Measurements from ENCODE around the gene MINK1. TPM values are rescaled to one million over a fixed set of nuclear protein-coding genes. Genes with fewer than 3 reads are reported as not detected.
"Not testable (repeated sequence)": the region's sequence is repeated elsewhere in the genome, so short reads cannot be mapped to it uniquely, and the experiment has no call there.

Gene MINK1
- total RNA-seq, 4 donors from 2014 or later = 128 to 406 (median 181) TPM

DNA sequence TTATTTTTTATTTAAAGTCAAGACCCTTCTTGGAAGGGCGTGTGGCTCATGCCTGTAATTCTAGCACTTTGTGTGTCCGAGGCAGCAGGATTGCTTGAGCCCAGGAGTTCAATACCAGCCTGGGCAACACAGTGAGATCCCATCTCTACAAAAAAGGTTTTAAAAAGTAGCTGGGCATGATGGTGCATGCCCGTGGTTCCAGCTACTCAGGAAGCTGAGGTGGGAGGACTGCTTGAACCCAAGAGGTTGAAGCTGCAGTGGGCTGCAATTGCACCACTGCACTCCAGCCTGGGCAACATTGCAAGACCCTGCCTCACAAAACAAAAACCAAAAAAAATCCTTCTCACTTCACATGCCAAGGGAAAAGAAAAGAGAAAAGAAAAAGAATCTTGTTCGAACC is 29.6 kb downstream of the MINK1 start:
- TF ChIP-seq POLR2AphosphoS5 (IDR thresholded peaks at IDR 0.05) = no peak
- TF ChIP-seq POLR2A (IDR thresholded peaks at IDR 0.05) = no peak
- no peak for TF ChIP-seq CTCF (IDR thresholded peaks at IDR 0.05)
- no peak for TF ChIP-seq EP300 (IDR thresholded peaks at IDR 0.05; ENCODE audit: low read depth)
- Histone ChIP-seq H3K9me3 (no peaks in the 10 kb centered on the region), H3K27ac (no peak overlapping the region), H3K27me3 (no peaks in the 10 kb centered on the region), H3K4me3 (no peak overlapping the region), H3K36me3 (no peaks in the 10 kb centered on the region), H3K4me1 (peaks cover 0 to 19% (median 10%) of the 10 kb centered on the region in 4 donors)
- WGBS, 2 donors (ENCODE audit: low coverage in 1 of 2) = 93% methylated on average over 4 of the region's 4 CpGs; no CpG with 5 or more reads in 1 of the 2 donors
- intact Hi-C loops (cut with DNase I; ENCODE audit: low total_unique reads) = no loop called here
- in situ Hi-C loops (cut with MboI; ENCODE audit: low pct_ligation_motif_present in 1 of 4, low pct_unique_long_range_greater_than_20kb in 1 of 4, low sequenced_read_pairs in 3 of 4) = no loop called here
- no peak for DNase-seq

DNA sequence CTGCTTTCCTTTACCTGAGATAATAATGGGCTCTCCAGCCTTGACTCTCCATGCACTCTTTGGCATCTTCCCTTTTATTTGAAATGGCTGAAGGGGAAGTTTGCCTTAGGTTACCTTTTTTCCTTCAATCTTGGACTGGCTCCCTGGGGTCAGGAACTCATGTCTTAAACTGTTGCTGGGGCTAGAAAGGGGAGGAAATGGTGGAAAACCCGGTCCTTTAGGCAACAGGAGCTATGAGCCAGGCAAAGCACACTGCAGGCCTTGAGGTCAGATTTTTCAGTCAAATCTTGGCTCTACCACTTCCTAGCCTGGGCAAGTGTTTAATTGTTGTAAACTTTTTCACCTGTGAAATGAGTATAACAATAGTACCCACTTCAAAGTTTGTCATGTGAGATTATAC is 30.2 kb downstream of the MINK1 start:
- Histone ChIP-seq H3K36me3 (no peaks in the 10 kb centered on the region), H3K9me3 (no peaks in the 10 kb centered on the region), H3K4me3 (no peak overlapping the region), H3K27me3 (no peaks in the 10 kb centered on the region), H3K27ac (no peak overlapping the region), H3K4me1 (peaks cover 0 to 13% (median 4%) of the 10 kb centered on the region in 4 donors)
- TF ChIP-seq POLR2A (IDR thresholded peaks at IDR 0.05) = no peak
- TF ChIP-seq CTCF (IDR thresholded peaks at IDR 0.05) = no peak
- TF ChIP-seq EP300 (IDR thresholded peaks at IDR 0.05; ENCODE audit: low read depth) = no peak
- TF ChIP-seq POLR2AphosphoS5 (IDR thresholded peaks at IDR 0.05) = no peak
- 83 to 89% methylated on average over 1 of the region's 1 CpG for WGBS, 2 donors (ENCODE audit: low coverage in 1 of 2)
- DNase-seq = no peak
- intact Hi-C loops (cut with DNase I; ENCODE audit: low total_unique reads) (no loop called here), in situ Hi-C loops (cut with MboI; ENCODE audit: low pct_ligation_motif_present in 1 of 4, low pct_unique_long_range_greater_than_20kb in 1 of 4, low sequenced_read_pairs in 3 of 4) (no loop called here)

- DNase-seq; in situ Hi-C loops (cut with MboI; ENCODE audit: low pct_ligation_motif_present in 1 of 4, low pct_unique_long_range_greater_than_20kb in 1 of 4, low sequenced_read_pairs in 3 of 4); intact Hi-C loops (cut with DNase I; ENCODE audit: low total_unique reads); H3K9me3 ChIP-seq; H3K27me3 ChIP-seq; H3K27ac ChIP-seq; H3K4me1 ChIP-seq; H3K4me3 ChIP-seq; H3K36me3 ChIP-seq: not testable (repeated sequence)
- 81% methylated on average over 5 of the region's 5 CpGs; no CpG with 5 or more reads in 1 of the 2 donors for WGBS, 2 donors (ENCODE audit: low coverage in 1 of 2)
These were observed 34.4 kb downstream of the MINK1 start for GRCh38 chr17:4867535-4867934.

GRCh38 chr17:4869058-4869998 is 36.2 kb downstream of the MINK1 start:
- H3K27ac ChIP-seq; H3K4me1 ChIP-seq; H3K36me3 ChIP-seq; DNase-seq; H3K27me3 ChIP-seq; H3K9me3 ChIP-seq; in situ Hi-C loops (cut with MboI; ENCODE audit: low pct_ligation_motif_present in 1 of 4, low pct_unique_long_range_greater_than_20kb in 1 of 4, low sequenced_read_pairs in 3 of 4); H3K4me3 ChIP-seq; intact Hi-C loops (cut with DNase I; ENCODE audit: low total_unique reads): not testable (repeated sequence)
- 94 to 99% methylated on average over 12 to 22 of the region's 22 CpGs for WGBS, 2 donors (ENCODE audit: low coverage in 1 of 2)

DNA sequence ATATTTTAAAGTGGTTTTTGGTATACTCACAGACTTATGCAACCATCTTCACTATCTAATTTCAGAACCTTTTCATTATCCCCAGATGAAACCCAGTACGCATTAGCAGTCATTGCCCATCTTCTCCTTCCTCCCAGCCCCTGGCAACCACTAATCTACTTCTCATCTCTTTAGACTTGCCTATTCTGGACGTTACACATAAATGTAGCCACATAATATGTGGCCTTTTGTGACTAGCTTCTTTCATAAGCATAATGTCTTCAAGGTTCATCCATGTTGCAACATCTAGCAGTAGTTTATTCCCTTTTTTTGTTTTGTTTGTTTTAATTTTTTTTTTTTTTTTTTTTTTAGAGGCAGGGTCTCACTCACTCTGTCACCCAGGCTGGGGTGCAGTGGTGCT is 37.7 kb downstream of the MINK1 start:
- TF ChIP-seq POLR2AphosphoS5 (IDR thresholded peaks at IDR 0.05) = no peak
- WGBS, 2 donors (ENCODE audit: low coverage in 1 of 2) = 73 to 81% methylated on average over 2 of the region's 2 CpGs
- no peaks in the 10 kb centered on the region for H3K27me3 ChIP-seq
- H3K4me3 ChIP-seq = no peak overlapping the region
- no peak overlapping the region for H3K27ac ChIP-seq
- no peaks in the 10 kb centered on the region for H3K4me1 ChIP-seq
- no peaks in the 10 kb centered on the region for H3K36me3 ChIP-seq
- DNase-seq = no peak
- in situ Hi-C loops (cut with MboI; ENCODE audit: low pct_ligation_motif_present in 1 of 4, low pct_unique_long_range_greater_than_20kb in 1 of 4, low sequenced_read_pairs in 3 of 4) = no loop called here
- intact Hi-C loops (cut with DNase I; ENCODE audit: low total_unique reads) = no loop called here
- no peaks in the 10 kb centered on the region for H3K9me3 ChIP-seq

All from transverse colon (tissue), 4 donors.